Central memory CD8-positive, alpha-beta T cell (primary cell): Measurements from ENCODE around the gene LEFTY2.
A peak's percentile ranks its signal among the peaks of the same experiment; 100 is the strongest.

Experiments used
- ATAC-seq: fragments of 150-1000 bp; cut with Tn5 transposase; replicated peaks from 2 replicates; pipeline ENCODE4 v1.10.0; 2022; ENCODE audit warnings: mild to moderate bottlenecking, moderate FRiP score, moderate number of reproducible peaks; ENCODE audit not compliant: poor library complexity, severe bottlenecking; ENCODE audit errors: extremely low read depth
- DNase-seq, 2 donors: peaks; one replicate each; pipeline ENCODE4 v3.0.0; 2021; ENCODE audit warnings: low spot score in 2 of 2
- H3K27ac Mint-ChIP-seq: one replicate; pipeline ENCODE4 v1.8.0; 2022; ENCODE audit warnings: low read depth, mild to moderate bottlenecking, moderate library complexity, mixed read lengths
- H3K27me3 Mint-ChIP-seq: one replicate; pipeline ENCODE4 v1.8.0; 2022; ENCODE audit warnings: mixed read lengths
- H3K36me3 Mint-ChIP-seq: one replicate; pipeline ENCODE4 v1.8.0; 2022; ENCODE audit warnings: mild to moderate bottlenecking, moderate library complexity, mixed read lengths; ENCODE audit not compliant: insufficient read depth
- H3K4me1 Mint-ChIP-seq: one replicate; pipeline ENCODE4 v1.8.0; 2022; ENCODE audit warnings: mixed read lengths
- H3K4me3 Mint-ChIP-seq: one replicate; pipeline ENCODE4 v1.8.0; 2022; ENCODE audit warnings: mild to moderate bottlenecking, moderate library complexity, mixed read lengths
- H3K9me3 Mint-ChIP-seq: one replicate; pipeline ENCODE4 v1.8.0; 2022; ENCODE audit warnings: mixed read lengths

Gene LEFTY2

DNA sequence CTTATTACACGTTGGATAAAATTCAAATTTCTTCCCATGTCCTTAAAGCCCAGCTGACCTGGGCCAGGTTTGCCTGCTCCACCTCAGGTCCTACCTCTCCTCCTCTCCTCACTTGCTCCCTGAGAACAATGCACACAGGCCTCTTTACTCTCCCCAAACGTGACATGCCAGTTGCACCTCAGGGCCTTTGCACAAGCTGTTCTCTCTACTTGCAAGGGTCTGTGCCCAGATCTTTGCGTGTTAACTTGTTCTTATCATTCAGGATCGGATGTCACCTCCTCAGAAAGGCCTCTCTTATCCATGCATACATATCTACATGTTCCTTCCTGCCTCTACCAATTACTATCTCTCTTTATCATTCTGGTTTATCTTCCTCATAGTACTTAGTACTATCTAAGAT, 37.4 kb downstream of the LEFTY2 start:
- Mint-ChIP-seq H3K36me3 (peaks cover 2% of the 10 kb centered on the region), H3K27me3 (no peaks in the 10 kb centered on the region)

DNA sequence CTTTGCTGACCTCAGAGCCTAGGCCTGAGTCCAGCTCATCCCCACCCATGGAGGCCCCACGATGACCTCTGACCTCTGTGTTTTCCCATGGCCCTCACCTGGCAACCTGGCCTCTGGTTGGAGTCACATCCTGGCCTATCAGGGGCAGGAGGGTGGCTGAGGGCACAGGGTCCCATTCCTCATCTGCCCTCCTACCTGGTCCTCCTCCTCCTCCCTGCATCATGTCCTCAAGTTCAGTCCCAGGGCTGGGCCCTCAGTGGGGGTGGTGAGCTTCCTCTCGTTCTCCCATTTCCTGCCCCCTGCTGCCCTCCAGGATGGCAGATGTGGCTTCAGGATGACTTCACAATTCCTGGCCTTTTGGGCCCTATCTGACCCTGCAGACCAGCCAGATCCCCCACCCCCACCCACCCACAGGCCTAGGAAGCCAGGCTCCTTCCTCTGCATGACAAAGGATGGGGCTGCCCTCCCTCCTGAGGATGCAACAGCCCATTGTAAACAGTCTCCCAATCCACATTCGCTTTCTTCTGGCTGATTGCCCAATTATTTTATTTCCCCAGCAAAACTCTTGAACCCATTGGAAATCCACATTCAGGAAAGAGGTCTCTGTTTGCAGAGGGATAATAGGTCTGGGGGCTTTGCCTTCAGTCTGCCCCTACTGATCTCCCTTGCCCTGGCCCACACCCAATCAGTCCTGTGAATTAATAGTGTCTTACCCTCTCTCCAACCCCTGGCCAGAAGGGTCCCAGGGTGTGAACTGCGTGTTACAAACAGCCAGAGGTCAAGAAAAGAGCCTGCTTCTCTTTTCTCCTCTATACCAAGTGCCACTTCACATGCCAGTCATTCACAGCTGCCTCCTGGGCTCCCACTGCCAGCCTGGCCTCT, 41.7 kb downstream of the LEFTY2 start:
- no peak for DNase-seq
- H3K4me3 Mint-ChIP-seq, result peak overlapping the region; percentile 15
- peak overlapping the region; percentile 85 for H3K27ac Mint-ChIP-seq
- no peak for ATAC-seq
- H3K4me1 Mint-ChIP-seq, result peaks cover 37% of the 10 kb centered on the region
- no peaks in the 10 kb centered on the region for H3K27me3 Mint-ChIP-seq
- peaks cover 7% of the 10 kb centered on the region for H3K36me3 Mint-ChIP-seq
- H3K9me3 Mint-ChIP-seq, result no peaks in the 10 kb centered on the region

More for the DNA sequence above, 37.4 kb downstream of the LEFTY2 start:
- DNase-seq, result no peak
- ATAC-seq, result no peak
- Mint-ChIP-seq H3K4me1 (peaks cover 13% of the 10 kb centered on the region), H3K27ac (no peak overlapping the region), H3K9me3 (no peaks in the 10 kb centered on the region), H3K4me3 (no peak overlapping the region)

DNA sequence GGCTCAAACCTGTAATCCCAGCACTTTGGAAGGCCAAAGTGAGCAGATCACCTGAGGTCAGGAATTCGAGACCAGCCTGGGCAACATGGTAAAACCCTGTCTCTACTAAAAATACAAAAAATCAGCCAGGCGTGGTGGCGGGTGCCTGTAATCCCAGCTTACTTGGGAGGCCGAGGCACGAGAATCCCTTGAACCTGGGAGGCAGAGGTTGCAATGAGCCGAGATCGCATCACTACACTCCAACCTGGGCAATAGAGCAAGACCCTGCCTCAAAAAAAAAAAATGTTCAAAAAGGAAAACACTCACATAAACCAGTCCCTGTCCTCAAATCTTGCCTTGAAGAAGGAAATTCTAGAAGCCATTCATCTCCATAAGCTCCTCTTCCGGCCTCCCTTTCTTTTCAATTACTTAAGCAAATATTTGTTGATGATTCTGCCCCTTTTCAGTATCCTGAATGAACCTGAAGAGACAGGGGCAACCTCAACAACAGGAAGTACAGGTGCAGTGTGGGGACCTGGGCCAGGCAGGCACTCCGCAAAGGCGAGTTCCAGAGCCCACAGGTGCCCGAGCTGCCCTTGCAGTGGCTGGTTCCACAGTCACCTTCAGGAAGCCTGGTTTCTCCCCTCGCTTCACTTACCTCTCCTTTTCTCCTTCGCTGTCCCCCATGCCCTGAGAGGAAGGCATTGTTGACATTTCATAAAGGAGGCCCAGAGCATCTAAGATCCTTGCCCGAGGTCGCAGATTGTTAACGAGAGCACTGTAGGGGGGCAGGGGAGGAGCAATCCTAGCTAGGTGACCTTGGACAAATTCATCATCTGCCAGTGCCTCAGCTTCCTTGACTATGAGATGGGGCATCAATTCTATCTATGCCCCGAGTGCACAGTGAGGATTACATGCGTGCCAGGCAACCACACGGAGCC, 43.2 kb downstream of the LEFTY2 start:
- no peak for DNase-seq
- Mint-ChIP-seq H3K27me3 (no peaks in the 10 kb centered on the region), H3K4me1 (peaks cover 37% of the 10 kb centered on the region), H3K27ac (peak overlapping the region; percentile 98), H3K4me3 (peak overlapping the region; percentile 71), H3K36me3 (peaks cover 7% of the 10 kb centered on the region), H3K9me3 (no peaks in the 10 kb centered on the region)
- peak; percentile 52 for ATAC-seq

GRCh38 chr1:225896937-225897549, 44.0 kb downstream of the LEFTY2 start:
- Mint-ChIP-seq H3K4me1 (peaks cover 37% of the 10 kb centered on the region), H3K27ac (peak overlapping the region; percentile 98), H3K4me3 (peak overlapping the region; percentile 71), H3K9me3 (no peaks in the 10 kb centered on the region), H3K27me3 (no peaks in the 10 kb centered on the region), H3K36me3 (peaks cover 7% of the 10 kb centered on the region)
- peak; percentile 99 for ATAC-seq
- DNase-seq, result peak; percentile 40 to 76

DNA sequence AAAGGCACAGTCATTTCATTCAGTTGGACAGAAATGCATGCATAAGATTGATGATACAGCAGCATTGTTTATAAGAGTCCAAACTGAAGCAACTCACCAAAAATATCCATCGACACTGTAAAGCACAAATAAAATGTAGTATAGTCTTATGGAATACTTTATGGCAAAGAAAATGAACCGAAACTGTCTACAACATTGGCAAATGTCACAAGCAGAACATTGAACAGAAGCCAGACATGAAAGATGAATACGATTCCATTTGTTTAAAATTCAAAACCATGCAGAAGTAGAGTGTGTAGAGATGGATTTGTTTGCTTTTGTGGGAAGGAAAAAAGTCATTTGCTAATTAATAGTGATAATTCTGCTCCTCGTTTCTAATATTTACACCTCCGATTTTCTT, 44.5 kb downstream of the LEFTY2 start:
- H3K36me3 Mint-ChIP-seq, result peaks cover 7% of the 10 kb centered on the region
- peak overlapping the region; percentile 98 for H3K27ac Mint-ChIP-seq
- no peak for DNase-seq
- H3K27me3 Mint-ChIP-seq, result no peaks in the 10 kb centered on the region
- H3K4me3 Mint-ChIP-seq, result peak overlapping the region; percentile 71
- H3K9me3 Mint-ChIP-seq, result no peaks in the 10 kb centered on the region
- ATAC-seq, result no peak
- peaks cover 42% of the 10 kb centered on the region for H3K4me1 Mint-ChIP-seq

GRCh38 chr1:225892307-225892706, 48.7 kb downstream of the LEFTY2 start:
- ATAC-seq, result no peak
- H3K36me3 Mint-ChIP-seq, result peaks cover 3% of the 10 kb centered on the region
- peaks cover 22% of the 10 kb centered on the region for H3K4me1 Mint-ChIP-seq
- H3K27me3 Mint-ChIP-seq, result no peaks in the 10 kb centered on the region
- H3K4me3 Mint-ChIP-seq, result no peak overlapping the region
- H3K9me3 Mint-ChIP-seq, result no peaks in the 10 kb centered on the region
- H3K27ac Mint-ChIP-seq, result no peak overlapping the region
- DNase-seq, result no peak

GRCh38 chr1:225891229-225891972, 49.6 kb downstream of the LEFTY2 start:
- no peak for DNase-seq

DNA sequence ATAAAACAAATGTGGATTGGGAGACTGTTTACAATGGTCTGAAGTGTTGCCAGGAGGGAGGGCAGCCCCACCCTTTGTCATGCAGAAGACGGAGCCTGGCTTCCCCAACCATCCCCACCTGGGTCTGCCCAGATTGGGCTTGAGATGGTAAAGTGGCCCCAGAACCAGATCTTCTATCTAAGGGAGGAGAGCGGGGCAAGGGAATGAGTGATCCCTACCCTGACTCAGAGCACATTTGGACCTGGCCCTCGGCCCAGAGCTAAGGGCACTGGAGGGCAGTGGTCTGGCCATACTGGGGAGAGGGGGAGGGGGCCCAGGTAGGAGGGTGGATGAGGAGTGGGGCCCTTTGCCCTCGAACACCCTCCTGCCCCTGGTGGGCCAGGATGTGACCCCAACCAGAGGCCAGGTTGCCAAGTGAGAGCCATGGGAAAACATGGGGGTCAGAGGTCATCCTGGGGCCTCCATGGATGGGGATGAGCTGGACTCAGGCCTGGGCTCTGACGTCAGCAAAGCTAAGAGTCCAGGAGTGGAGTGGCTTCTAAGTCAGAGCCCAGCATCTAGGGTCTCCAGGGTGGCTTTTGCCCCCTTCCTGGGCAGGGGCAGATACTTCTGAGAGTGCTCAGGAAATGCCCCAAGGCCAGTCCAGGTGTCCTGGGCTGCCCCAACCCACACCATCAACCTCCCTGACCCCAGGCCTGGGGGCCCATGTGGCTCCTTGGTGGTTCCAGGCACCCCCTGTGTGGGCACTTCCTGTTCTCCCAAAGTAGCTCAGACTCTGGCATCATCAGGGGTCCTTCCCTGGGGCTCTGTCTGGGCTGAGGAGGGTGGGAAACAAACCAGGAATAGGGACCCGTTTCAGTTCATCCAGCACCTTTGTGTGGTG, 50.4 kb downstream of the LEFTY2 start:
- H3K9me3 Mint-ChIP-seq, result no peaks in the 10 kb centered on the region
- H3K36me3 Mint-ChIP-seq, result no peaks in the 10 kb centered on the region
- peaks cover 11% of the 10 kb centered on the region for H3K4me1 Mint-ChIP-seq
- ATAC-seq (no peak), DNase-seq (no peak)
- no peaks in the 10 kb centered on the region for H3K27me3 Mint-ChIP-seq
- H3K4me3 Mint-ChIP-seq, result no peak overlapping the region
- H3K27ac Mint-ChIP-seq, result no peak overlapping the region

More at GRCh38 chr1:225891229-225891972, 49.6 kb downstream of the LEFTY2 start:
- no peak for ATAC-seq
- peaks cover 12% of the 10 kb centered on the region for H3K4me1 Mint-ChIP-seq
- no peaks in the 10 kb centered on the region for H3K9me3 Mint-ChIP-seq
- peak overlapping the region; percentile 6 for H3K27ac Mint-ChIP-seq
- no peak overlapping the region for H3K4me3 Mint-ChIP-seq
- no peaks in the 10 kb centered on the region for H3K27me3 Mint-ChIP-seq
- no peaks in the 10 kb centered on the region for H3K36me3 Mint-ChIP-seq

DNA sequence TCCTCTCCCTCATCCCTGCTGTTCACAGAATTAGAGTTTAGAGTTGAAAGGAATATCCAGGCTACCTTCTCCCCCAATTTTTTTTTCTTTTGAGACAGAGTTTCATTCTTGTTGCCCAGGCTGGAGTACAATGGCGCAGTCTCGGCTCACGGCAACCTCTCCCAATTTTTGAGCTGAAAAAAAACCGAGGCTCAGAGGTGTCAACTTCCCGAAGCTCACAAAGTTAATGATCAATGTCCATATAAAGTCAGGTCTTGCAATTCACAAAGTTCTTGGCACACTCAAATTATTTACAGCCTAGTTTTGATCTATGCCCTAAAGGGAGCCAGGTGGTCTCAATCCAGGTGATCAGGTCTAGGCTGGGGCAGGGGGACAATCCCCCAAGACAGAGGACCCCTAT, 51.3 kb downstream of the LEFTY2 start:
- peaks cover 11% of the 10 kb centered on the region for H3K4me1 Mint-ChIP-seq
- no peak overlapping the region for H3K27ac Mint-ChIP-seq
- no peak for ATAC-seq

DNA sequence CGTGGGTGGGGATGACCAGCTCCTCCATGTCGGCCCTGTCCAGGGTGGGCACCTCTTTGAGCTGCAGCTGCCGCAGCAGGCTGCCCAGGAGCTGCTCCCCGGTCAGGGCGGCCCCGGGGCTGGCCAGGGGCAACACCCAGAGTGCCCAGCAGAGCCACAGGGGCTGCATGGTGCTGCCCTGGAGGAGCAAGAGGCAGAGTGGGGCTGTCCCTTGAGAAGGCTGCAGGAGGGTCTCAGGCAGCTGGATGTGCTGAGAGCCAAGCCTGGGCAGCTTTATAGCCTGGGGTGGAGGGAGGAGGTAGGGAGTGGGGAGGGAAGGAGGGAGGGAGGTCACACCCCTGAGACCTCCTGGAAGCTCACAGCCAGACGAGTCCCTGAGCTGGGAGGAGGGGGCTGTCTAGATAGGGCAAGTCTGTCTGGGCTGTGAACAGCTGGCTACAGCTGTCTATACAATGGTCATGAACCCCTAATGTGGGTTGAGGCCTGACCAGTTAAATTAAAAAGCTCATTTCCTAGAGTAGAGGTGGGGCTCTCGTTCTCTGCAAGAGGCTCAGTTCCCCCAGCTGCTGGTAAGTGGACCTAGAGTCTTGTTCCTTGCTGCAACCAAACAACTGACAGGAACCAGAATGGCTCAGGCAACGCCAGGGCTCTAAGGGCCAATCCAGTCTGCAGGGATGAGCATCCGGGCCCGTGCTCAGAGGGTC, 52.0 kb downstream of the LEFTY2 start, which contains the start of gene LEFTY1:
Gene LEFTY1, minus strand, starts transcription at position 249 of the 704 bp plus-strand sequence. Its CDS starts 80 bp downstream, at position 169.
- no peak for ATAC-seq
- H3K4me3 Mint-ChIP-seq, result no peak within 1 kb of the TSS
- H3K9me3 Mint-ChIP-seq, result no peaks in the 10 kb centered on the region
- peaks cover 12% of the 10 kb centered on the region for H3K4me1 Mint-ChIP-seq
- DNase-seq, result no peak
- no peaks in the 10 kb centered on the region for H3K36me3 Mint-ChIP-seq
- H3K27ac Mint-ChIP-seq, result no peak within 1 kb of the TSS
- H3K27me3 Mint-ChIP-seq, result no peaks in the 10 kb centered on the region

More for the DNA sequence above, 51.3 kb downstream of the LEFTY2 start:
- no peak for DNase-seq
- Mint-ChIP-seq H3K4me3 (no peak overlapping the region), H3K9me3 (no peaks in the 10 kb centered on the region), H3K36me3 (no peaks in the 10 kb centered on the region), H3K27me3 (no peaks in the 10 kb centered on the region)
